GM10266 (cell line): ENCODE measurements around the gene TBXT.

Source experiments
- DNase-seq: peaks from one replicate; pipeline ENCODE4 v3.0.0; 2012; ENCODE audit errors: extremely low spot score
- CTCF ChIP-seq: IDR thresholded peaks from 2 replicates; pipeline ENCODE4 v1.5.1; 2012; ENCODE audit warnings: mild to moderate bottlenecking, low read depth; ENCODE audit not compliant: control insufficient read depth, insufficient read depth; ENCODE audit errors: missing control alignments

The TBXT gene

GRCh38 chr6:166109608-166110007 is 58.0 kb downstream of the TBXT start:
- no peak for DNase-seq
- TF ChIP-seq CTCF = no peak
